Stomach (tissue), 4 donors: Measurements from ENCODE around the gene NCDN.

ENCODE experiments used
- CTCF ChIP-seq, 7 experiments: fragments of 450-650 bp in 4 of 7; fragments of 200-600 bp in 3 of 7; sonication (generic) in 3 of 7; IDR thresholded peaks; one replicate each; pipeline ENCODE4 v1.5.1; 2016 to 2019; ENCODE audit warnings: antibody characterized with exemption in 7 of 7, control low read depth in 2 of 7, mild to moderate bottlenecking in 1 of 7
- EP300 ChIP-seq: sonication (generic); formaldehyde crosslinking; IDR thresholded peaks from one replicate; pipeline ENCODE4 v1.6.1; 2017; ENCODE audit warnings: antibody characterized with exemption

- TF ChIP-seq CTCF (IDR thresholded peaks at IDR 0.05), result no peak
- TF ChIP-seq EP300, result no peak
Observed at GRCh38 chr1:35532497-35533223, 24.9 kb upstream of the NCDN start.
